HL-60/S4 treated with retinoic acid at 250 ng/mL for 4 days and 3 days (cell line): ENCODE results near the gene CORO6.
"Not testable (repeated sequence)": the region's sequence is repeated elsewhere in the genome, so short reads cannot be mapped to it uniquely, and the experiment has no call there.

Source experiments
- in situ Hi-C: fragments of 300-500 bp; cut with MboI; formaldehyde crosslinking; loops from 2 replicates; pipeline ENCODE4 v1.7.0; 2022; ENCODE audit warnings: low sequenced_read_pairs

The CORO6 gene

DNA sequence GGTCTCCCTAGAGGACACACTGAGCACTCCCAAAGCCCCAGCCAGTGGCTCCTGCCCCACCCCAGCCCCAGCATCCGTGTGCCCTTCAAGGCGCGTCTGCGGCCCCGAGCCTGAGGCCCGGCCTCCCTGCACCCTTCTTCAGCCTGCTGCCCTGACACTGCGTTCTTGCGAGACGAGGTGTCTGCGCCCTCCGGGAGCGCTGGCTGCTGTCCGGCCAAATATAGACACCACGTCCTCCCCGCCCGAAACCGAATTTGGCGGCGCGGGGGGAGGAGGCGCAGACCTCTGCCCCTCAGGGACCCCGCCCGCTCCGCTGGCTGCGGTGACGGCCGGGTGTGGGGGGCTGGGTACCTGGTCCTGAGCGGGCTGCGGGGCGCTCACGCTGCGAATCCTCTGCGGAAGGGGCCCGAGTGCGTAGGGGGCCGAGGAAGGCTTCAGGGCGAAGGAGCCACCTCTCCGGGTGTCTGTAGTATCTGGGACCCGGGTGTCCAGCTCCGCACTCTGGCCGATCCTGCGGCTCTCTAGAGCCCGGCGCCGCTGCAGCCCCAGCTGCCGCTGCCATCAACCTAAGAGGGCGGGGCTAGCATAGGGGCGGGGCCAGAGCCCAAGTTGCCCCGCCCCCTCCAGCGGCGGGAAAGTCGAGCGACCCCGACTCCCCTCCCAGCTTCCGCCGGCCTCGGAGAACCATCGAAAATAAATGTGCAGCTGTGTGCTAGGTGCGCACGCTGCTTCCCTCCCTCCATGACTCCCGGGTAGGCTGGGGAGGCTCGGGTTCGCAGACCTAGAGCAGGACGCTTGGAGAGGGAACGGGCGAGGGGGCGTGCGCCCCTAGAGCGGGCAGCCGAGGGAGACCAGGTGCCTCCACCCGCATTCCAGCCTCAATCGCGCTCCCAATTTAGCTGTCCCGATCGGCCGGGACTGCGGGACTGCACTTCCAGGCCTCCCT is at the start of gene CORO6:
Gene CORO6 (minus strand): TSS at position 576 of the 946 bp plus-strand sequence. CDS start 1,491 bp downstream, outside the sequence.
- in situ Hi-C loops = no loop called here

- in situ Hi-C loops = no loop called here
Observed at GRCh38 chr17:29671661-29672060, 48.9 kb upstream of the CORO6 start.

DNA sequence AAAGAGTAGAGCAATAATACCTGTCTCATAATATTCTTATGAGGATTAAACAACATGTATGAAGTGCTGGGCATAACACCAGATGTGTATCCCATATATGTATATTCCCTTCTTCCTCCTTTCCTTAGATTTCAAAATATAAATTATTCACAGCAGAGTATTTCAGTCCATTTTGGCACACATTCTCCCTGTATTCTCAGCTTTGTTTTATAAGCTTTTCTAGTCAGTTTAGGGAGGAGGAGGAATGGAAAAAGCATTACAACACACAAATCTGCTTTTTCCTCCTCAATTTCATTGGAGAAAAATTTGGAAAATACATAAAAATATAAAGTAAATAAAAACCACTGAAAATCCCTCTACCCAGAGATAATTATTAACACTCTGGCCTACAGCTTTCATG is 46.6 kb upstream of the CORO6 start:
- in situ Hi-C loops = no loop called here

DNA sequence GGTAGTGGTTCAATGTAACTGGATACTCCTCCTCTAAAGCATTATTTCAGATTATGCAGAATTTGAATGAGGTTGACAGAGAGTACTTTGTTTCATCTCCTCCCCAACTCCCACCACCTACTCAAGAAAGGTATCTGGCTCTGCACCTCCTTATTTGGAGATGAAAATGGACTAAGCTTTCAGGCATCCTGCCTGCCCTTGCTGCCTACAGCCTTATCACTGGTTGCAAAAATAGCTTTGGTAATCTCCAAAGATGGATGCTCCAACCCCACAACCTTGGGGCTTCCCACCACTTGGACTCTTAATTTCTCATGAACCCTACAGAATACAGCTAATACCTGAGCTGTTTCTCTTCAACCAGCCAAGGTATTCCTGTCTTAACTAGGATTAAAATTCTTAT is 45.3 kb upstream of the CORO6 start:
- in situ Hi-C loops = no loop called here

- in situ Hi-C loops = no loop called here
Observed at GRCh38 chr17:29665481-29665810, 42.7 kb upstream of the CORO6 start.

- in situ Hi-C loops = no loop called here
Observed at GRCh38 chr17:29664743-29665480, 42.2 kb upstream of the CORO6 start.

- in situ Hi-C loops = no loop called here
Observed at GRCh38 chr17:29663155-29663554, 40.4 kb upstream of the CORO6 start.

- in situ Hi-C loops = no loop called here
Observed at GRCh38 chr17:29661213-29661612, 38.5 kb upstream of the CORO6 start.

DNA sequence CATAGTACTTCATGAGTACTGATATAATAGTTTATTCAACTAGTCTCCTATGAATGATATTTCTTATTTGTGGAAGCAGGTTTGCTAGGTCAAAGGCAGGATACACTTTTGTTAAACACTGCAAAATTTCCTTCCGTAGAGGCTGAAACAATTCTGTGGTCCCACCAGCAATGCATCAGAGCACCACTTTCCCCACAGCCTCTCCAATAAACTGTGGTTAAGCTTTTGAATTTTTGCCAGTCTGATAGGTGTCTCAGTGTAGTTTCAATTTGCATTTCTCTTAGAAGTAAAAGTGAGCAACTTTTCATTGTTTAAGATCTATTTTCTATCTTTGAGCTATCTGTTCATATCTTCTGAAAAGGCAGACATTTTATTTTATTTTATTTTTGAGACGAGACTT is 36.4 kb upstream of the CORO6 start:
- in situ Hi-C loops = no loop called here

DNA sequence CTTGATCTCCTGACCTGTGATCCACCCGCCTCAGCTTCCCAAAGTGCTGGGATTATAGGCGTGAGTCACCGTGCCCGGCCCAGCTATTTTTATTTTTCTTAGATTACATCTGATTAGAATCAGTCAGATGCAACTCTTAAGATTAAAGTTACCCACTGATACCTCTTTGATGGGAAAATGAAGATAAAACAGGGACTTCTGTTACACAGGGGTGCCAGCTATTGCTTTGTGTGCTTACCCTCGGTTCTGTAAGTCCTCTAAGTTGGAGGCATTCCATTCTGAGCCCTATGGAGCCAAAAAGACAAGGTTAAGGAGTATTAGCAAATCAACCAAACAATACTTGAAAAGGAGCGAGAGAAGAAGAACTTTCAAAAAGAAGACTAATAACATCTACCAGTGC is 32.6 kb upstream of the CORO6 start:
- in situ Hi-C loops = no loop called here

GRCh38 chr17:29653995-29654714 is 31.4 kb upstream of the CORO6 start:
- in situ Hi-C loops = no loop called here

- in situ Hi-C loops = no loop called here
Observed at GRCh38 chr17:29652976-29653375, 30.3 kb upstream of the CORO6 start.

DNA sequence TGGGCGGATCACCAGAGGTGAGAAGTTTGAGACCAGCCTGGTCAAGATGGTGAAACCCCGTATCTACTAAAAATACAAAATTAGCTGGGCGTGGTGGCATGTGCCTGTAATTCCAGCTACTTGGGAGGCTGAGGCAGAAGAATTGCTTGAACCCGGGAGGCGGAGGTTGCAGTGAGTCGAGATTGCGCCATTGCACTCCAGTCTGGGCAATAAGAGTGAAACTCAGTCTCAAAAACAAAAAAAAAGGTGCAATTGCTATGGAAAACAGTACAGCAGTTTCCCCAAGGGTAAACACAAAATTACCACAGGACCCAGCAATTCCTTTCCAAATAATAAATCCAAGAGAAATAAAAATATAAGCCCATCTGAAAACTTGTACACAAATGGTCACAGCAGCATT is 29.2 kb upstream of the CORO6 start:
- in situ Hi-C loops = not testable (repeated sequence)

DNA sequence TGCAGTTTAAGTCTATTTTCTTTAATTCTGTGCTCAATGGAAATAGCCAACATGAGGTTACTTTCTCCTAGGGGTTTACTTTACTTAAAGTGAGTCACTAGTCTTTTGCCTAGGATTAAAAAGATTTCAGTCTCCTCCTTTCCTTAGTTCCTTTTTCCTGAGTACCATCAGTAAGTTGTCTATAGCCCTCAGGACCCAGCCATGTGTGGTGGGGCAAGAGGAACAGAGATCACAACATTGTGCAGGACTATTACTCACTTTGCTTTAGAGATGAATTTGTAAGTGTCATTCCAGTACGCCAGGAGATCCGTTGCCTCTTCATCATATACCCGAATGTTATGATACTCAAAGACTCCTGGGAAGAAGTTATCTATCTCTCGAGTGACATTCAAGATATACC is 27.7 kb upstream of the CORO6 start:
- in situ Hi-C loops = no loop called here

DNA sequence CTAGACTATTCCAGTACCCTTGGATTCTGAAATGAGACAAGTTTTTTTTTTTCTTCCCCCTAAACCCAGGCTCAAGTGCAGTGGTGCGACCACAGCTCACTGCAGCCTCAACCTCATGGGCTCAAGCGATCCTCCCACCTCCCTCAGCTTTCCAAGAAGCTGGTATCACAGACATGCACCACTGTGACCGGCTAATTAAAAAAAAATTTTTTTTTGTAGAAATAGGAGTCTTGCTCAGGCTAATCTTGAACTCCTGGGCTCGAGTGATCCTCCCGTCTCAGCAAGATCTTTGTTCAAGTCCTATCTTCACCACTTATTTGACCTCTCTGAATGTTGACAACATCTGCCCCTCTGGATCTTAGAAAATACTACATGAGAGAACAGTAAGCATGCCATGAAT is 26.6 kb upstream of the CORO6 start:
- in situ Hi-C loops = loop anchor here (10.0 to 25.0 kb wide), 2 partner anchors 135 to 288 kb away; partner anchors contain the start of genes EFCAB5 and SSH2

GRCh38 chr17:29648005-29648404 is 25.3 kb upstream of the CORO6 start:
- in situ Hi-C loops = loop anchor here (10.0 to 25.0 kb wide), 2 partner anchors 137 to 289 kb away; partner anchors contain the start of genes EFCAB5 and SSH2

DNA sequence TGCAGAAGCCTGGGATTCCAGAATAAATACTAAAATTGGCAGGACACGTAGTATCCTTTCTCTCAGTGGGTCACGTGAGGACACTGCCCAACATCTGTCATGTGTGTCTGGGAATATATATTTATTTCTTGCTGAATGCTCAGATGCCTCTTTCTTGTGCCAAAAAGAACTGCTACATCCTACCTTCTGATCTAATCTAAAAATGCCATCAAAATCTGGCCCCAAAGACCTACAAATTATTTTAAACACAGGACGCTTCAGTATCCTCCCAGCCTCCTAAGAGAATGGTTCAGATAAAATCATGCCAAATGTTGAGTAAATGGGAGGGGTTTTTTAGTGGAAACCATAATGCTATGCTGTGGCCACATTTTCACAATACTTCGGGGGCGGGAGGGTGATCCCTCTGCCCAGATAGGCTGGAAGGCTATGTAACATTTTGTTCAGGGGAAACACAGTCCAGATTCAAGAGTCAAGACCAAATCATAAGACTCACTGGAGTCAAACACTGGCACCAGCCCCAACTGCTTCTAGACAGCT is 22.9 kb upstream of the CORO6 start:
- in situ Hi-C loops = loop anchor here (10.0 to 25.0 kb wide), 2 partner anchors 139 to 292 kb away; partner anchors contain the start of genes EFCAB5 and SSH2

DNA sequence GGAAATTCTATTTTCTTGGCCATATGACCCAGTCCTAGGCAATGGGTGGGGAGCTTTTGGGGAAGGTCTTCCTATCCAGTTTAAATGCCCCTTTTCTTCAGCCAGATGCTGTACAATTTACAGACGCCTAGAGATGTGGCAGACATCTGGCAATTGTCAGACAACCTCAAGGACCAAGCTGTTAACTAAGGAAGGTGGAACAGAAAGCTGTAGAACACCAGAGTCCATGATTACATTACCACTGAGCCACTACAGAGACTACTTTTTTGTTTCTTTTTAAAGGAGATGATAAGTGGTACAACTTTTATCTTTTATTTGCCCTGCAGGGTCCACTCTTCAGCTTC is 21.1 kb upstream of the CORO6 start:
- in situ Hi-C loops = loop anchor here (10.0 to 25.0 kb wide), 2 partner anchors 141 to 294 kb away; partner anchors contain the start of genes EFCAB5 and SSH2

DNA sequence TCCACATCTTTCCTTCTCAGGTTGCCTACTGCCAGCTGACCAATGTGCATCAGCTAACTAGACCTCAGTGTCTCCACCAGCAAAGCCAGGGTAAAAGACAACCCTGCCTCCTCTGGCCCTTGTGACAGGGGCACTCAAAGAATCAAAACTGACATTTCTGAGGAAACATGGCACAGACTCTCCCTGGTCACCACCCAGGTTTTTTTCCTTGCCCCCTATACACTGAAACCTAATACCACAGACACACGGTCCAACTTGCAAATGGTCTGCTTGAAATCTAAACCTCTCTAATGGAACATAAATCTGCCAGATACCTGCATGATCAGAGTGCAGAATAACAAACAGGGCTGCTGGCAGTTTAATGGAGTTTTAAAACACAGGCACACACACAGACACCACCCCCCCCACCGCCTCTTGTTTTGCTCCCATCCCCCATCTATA is 19.5 kb upstream of the CORO6 start:
- in situ Hi-C loops = loop anchor here (10.0 to 25.0 kb wide), 2 partner anchors 143 to 295 kb away; partner anchors contain the start of genes EFCAB5 and SSH2

GRCh38 chr17:29640981-29641642 is 18.4 kb upstream of the CORO6 start:
- in situ Hi-C loops = loop anchor here (10.0 to 25.0 kb wide), 2 partner anchors 144 to 296 kb away; partner anchors contain the start of genes EFCAB5 and SSH2
